GM03348 (cell line): ENCODE data around the gene CXCL6.

Experiments used
- DNase-seq: peaks from one replicate; pipeline ENCODE4 v3.0.0; 2012; ENCODE audit warnings: low spot score

CXCL6 gene

GRCh38 chr4:73836373-73837279 is at the start of gene CXCL6:
Gene CXCL6 (plus strand): TSS chr4:73836678. CDS start chr4:73836751, 73 bp downstream.
- DNase-seq, result peak; percentile 56

- no peak for DNase-seq
These were observed 48.1 kb upstream of the CXCL6 start for GRCh38 chr4:73788411-73788810.

DNA sequence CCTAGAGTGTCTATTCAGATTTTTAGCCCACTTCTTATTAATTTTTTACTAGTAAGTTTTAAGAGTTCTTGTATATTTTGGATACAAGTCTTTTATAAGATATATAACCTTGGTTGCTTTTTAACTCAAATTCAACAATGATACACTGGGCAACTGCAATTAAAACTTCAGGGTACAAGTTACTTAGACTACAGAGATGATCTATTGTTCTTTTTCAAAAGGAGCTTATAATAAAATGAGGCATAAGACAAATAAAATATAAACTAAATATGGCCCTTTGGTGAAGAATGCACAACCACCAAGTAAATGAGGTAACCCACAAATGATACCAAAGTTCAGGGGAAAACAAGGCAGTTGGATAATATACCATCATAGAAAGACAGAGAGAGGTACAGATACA is 37.6 kb upstream of the CXCL6 start:
- DNase-seq, result no peak

- no peak for DNase-seq
These were observed 36.3 kb upstream of the CXCL6 start for GRCh38 chr4:73800206-73800605.

GRCh38 chr4:73801692-73802091 is 34.8 kb upstream of the CXCL6 start:
- no peak for DNase-seq

DNA sequence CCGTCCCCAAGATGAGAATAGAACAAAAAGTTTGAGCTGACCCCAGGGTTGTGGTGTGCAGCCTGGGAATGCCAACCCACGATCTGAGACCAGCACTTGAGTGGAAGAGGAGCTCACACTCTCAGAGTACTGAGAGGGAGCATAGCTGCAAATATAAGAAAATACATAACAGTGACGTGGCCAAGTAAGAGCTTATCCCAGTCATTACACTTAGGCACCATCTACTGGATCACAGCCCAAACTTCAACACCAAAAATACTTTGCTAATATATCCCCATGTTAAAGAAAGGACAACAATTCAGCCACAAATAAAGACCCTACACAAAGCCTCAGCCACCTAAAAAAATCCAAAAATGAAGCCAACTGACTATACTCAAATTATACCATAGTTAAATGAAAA is 33.3 kb upstream of the CXCL6 start:
- no peak for DNase-seq

GRCh38 chr4:73810191-73810590 is 26.3 kb upstream of the CXCL6 start:
- no peak for DNase-seq

DNA sequence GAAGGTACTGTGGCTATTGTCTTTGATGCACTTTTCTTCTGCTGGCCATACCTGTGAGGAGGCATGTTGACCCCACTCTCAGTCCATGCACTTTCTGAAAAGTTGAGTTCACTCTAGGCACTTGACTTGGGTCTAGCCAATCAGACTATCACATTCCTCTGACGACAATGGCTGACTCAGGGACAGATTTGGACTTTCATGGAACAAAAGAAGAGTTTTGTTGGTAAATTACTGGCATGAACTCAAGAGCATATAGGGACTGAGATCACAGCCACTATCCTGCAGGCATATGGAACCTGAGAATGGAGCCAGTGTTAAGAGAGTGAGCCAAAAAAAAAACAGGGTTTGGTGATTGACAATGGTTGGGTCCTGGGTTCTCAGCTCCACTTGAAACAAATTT is 24.6 kb upstream of the CXCL6 start:
- no peak for DNase-seq

GRCh38 chr4:73814679-73815078 is 21.8 kb upstream of the CXCL6 start:
- DNase-seq, result no peak

- DNase-seq, result no peak
These were observed 21.3 kb upstream of the CXCL6 start for GRCh38 chr4:73815145-73815544.

- DNase-seq, result peak; percentile 63
These were observed 19.7 kb upstream of the CXCL6 start for GRCh38 chr4:73816814-73817213.

- DNase-seq, result no peak
These were observed 19.1 kb upstream of the CXCL6 start for GRCh38 chr4:73817341-73817740.

GRCh38 chr4:73821325-73821724 is 15.2 kb upstream of the CXCL6 start:
- no peak for DNase-seq

DNA sequence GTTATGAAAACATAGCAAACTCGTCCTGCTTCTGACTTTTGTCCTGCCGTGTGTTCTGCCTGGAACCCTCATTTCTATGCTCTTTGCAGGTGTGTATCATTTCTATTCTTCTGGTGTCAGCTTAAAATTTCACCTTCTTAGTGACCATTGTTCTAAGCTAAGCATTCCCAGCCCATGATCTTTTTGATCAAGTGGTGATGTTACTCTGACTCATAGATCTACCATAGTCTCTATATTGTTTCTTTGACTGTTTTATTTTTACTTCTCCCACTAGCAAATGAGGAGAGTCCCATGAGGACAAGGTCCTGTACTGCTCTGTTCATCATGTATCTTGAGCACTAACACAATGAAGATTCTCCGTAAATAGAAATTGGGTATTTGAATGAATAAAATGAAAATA is 14.1 kb upstream of the CXCL6 start:
- DNase-seq, result no peak

DNA sequence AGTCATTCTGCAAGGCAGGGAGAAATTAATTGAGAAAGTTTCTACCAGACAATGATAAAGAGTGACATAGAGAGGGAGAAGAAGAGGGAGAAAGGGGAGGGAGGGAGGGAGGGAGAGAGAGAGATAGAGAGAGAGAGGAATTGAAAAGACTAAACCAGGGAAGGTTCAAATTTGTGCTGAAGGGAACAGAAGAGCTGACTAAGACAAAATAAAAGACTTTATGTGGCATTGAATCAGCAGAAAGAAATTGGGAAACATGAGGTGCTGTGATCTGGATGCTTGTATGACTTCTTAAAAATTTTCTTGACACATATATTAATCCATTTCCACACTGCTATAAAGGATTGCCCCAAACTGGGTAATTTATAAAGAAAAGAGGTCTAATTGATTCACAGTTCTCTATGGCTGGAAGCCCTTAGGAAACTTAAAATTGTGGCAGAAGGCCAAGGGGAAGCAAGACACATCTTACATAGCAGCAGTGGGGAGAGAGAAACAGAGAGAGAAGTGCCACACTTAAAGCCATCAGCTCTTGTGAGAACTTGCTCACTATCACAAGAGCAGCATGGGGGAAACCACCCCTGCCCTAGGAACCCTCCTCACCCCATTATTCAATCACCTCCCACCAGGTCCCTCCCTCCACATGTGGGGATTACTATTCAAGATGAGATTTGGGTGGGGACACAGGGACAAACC is 13.5 kb upstream of the CXCL6 start:
- no peak for DNase-seq

- DNase-seq, result no peak
These were observed 12.7 kb upstream of the CXCL6 start for GRCh38 chr4:73823760-73824159.

GRCh38 chr4:73828956-73829355 is 7.5 kb upstream of the CXCL6 start:
- peak; percentile 11 for DNase-seq

DNA sequence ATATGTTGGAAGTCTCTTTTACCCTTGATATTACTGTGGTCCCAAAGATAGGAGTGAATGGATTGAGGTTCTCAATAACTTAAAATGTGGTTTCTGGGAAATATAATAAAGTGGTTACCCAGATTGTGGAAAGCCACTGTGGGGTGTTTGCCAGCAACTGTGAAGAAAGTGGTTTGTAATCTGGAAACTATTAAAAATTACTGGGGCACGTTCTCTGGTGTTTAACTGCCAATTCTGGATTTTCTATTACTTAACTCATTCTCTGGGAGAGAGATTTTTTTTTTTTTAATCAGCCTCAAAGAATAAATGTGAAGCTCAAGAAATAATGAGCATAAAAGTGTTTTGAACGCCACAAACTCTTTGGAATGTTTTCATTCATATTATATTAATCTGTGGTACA is 4.9 kb upstream of the CXCL6 start:
- peak; percentile 31 for DNase-seq

DNA sequence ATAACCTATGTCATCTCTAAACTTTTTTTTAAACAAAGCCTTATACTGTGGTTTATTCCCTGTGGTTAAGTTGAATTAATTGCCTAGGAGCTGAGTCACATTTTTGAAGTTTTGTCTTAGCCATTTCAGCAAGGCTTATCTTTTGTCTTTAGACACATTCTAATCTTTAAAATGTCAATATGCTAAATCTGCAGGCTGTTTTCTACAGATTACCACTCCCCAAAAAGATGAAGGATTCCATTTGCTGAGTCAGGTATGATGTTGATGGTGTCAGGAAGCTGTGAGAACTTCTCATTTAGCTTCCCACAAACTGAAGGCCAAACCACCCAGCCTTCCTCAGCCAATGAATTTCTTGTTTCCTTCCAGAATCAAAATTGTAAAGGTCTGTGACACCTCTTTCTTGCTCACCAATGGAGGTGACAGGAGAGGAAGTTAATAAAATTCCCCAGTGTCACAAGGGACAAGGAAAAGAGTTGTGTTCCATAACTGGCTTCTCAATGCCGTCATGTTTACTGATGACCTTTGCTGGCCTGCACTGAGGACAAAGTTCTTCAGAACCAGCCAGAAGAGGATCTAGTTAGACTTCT is 3.7 kb upstream of the CXCL6 start:
- DNase-seq, result peak; percentile 41

DNA sequence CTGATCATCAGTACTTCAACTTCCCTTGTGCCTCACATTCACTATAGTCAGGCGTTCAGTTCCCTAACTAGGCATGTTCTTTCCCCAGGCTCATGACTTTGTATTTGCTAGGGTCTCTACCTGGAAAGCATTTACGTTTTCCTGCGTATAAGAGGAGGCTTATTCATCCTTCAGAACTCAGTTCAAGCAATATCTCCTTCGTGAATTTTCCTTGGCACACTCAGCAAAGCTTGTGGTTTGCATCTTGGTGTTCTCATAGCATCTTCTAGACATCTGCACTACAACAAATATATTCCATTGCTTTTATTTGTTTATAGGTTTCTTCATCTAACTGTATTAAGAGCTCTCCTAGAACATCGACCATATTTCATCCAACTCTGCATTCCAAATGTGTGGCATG is 2.6 kb downstream of the CXCL6 start:
- no peak for DNase-seq

DNA sequence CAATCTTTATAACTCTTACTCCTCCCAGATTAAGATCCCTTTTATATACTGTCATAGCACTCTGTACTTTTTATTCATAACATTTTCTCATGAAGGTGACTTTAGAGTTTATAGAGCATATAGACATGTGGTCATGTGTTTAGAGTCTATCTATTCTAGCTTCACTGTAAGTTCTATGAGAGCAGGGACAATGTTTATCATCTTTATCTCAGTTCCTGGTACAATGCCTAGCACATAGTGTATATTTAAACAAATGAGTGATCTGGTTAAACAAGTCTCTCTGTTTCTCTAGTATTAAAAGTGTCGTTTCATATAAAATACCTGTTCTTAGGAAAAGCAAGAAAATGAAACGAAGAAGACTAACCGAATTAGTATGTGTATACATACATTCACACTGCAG is 3.2 kb downstream of the CXCL6 start:
- no peak for DNase-seq

DNA sequence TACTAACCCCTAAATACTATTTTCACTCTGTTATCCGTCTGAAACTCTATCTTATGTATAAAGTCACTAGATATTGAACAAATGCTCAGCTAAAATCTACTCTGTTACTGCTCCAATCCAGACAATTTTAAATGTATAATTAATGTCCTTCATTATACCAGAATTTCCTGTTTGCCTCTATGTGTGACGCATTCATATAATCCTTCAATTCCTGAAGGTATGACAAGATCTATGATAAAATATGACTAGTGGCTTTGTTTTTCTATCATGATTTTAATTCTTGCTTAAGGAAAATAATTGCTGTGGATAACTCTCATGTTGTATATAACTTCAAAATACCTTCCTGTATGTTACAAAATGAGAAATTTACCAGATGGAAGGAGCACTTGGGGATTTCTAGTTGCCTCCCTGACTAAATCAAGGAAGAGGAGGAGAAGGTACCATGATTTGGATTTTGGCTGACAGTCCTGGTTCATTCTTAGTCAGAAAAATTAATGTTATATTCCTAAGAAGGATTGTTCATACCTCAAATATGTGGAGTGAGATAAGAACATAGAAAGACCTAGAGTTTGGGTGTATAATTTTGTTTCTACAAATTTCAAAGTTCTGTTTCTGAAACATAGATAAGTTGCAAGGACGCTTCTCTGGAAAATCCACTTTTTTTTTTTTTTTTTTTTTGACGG is 4.9 kb downstream of the CXCL6 start:
- no peak for DNase-seq

GRCh38 chr4:73842696-73843095 is 6.2 kb downstream of the CXCL6 start:
- no peak for DNase-seq
